Omental fat pad (tissue), 4 donors: ENCODE results near the gene PNPLA3. TPM values are rescaled to one million over a fixed set of nuclear protein-coding genes. Genes with fewer than 3 reads are reported as not detected.

Experiments
- ATAC-seq: fragments of 150-250 bp; one replicate; pipeline ENCODE4 v1.9.1; 2016; ENCODE audit warnings: mild to moderate bottlenecking, moderate library complexity; ENCODE audit not compliant: low FRiP score
- DNase-seq: peaks from one replicate; pipeline ENCODE4 v3.0.0-alpha.2; 2019; ENCODE audit warnings: low spot score
- total RNA-seq, 4 donors: library from RNA; depleted of rRNA; stranded (reverse); fragments of >200 nt; gene quantifications; one replicate each; pipeline ENCODE4 v1.1.0, GENCODE V29; 2016
- TF ChIP-seq, protein P1 (sequence below), 3 donors: fragments of 450-650 bp; IDR thresholded peaks; one replicate each; pipeline ENCODE4 v1.5.1; 2016 to 2017; ENCODE audit warnings: antibody characterized with exemption in 3 of 3, mild to moderate bottlenecking in 3 of 3, moderate library complexity in 2 of 3

PNPLA3 gene
- total RNA-seq, 4 donors from 2014 or later = 1.0 to 4.3 (median 1.3) TPM

DNA sequence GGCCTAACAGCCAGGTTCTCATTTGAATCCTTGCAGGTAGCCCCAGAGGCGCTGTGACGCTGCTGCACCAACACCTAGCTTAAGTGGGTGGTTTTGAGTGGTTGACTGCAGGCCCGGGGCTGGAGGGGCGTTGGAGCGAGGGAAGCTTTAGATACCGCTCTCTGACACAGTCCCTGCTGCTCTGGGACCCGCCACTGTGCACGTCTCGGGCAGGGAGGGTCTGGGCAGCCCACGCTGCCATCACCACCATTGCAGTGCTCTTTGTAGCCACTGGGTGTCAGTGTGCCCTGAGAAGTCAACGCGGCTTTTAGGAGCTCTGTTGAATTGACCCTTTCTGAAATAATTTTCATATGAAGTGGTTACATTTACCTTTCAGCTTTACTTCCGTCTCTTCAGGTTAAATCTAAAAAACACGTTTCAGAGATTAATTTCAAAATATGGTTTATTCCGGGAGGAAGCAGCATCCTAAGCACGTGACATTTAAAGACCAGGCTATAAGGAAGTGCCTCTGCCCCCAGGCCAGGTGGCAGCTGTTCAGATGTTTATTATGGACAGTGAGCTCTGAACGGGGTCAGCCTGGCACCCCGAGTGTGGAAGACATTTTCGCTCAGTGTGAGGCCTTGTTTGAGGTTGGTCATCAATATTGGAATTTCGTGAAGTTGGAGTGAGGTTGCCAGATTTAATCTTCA, 69.6 kb downstream of the PNPLA3 start:
- DNase-seq = peak; percentile 48
- peak; percentile 57 for ATAC-seq
- TF ChIP-seq, protein P1, sequence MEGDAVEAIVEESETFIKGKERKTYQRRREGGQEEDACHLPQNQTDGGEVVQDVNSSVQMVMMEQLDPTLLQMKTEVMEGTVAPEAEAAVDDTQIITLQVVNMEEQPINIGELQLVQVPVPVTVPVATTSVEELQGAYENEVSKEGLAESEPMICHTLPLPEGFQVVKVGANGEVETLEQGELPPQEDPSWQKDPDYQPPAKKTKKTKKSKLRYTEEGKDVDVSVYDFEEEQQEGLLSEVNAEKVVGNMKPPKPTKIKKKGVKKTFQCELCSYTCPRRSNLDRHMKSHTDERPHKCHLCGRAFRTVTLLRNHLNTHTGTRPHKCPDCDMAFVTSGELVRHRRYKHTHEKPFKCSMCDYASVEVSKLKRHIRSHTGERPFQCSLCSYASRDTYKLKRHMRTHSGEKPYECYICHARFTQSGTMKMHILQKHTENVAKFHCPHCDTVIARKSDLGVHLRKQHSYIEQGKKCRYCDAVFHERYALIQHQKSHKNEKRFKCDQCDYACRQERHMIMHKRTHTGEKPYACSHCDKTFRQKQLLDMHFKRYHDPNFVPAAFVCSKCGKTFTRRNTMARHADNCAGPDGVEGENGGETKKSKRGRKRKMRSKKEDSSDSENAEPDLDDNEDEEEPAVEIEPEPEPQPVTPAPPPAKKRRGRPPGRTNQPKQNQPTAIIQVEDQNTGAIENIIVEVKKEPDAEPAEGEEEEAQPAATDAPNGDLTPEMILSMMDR (IDR thresholded peaks at IDR 0.05) = peak in 2 of 3 donors; percentile 23 to 92

- TF ChIP-seq, protein P1 (IDR thresholded peaks at IDR 0.05) = no peak
- DNase-seq (no peak), ATAC-seq (no peak)
These were observed 70.4 kb downstream of the PNPLA3 start for GRCh38 chr22:43994006-43994405.

DNA sequence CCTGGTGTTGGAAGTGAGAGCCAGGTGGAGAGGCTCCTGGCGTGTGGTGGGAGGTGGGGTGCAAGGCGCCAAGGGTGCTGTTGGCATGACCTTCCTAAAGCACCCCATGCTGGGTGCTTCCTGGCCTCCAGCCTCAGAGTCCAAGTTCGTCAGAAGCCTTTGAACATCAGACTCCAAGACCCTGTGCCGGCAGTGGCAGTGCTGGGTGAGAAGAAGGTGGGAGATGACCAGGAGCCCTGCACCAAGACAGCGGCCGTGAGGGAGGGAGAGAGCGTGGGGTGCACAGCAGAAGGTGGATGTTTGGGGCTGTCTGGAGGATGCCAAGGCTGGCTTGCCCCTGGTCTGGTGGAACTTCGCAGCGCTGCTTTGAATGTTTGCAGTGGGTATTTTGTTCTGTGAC, 70.8 kb downstream of the PNPLA3 start:
- TF ChIP-seq, protein P1 (IDR thresholded peaks at IDR 0.05) = no peak
- ATAC-seq (no peak), DNase-seq (no peak)

GRCh38 chr22:43995057-43995685, 71.6 kb downstream of the PNPLA3 start:
- TF ChIP-seq, protein P1 (IDR thresholded peaks at IDR 0.05) = no peak
- DNase-seq (no peak), ATAC-seq (no peak)

GRCh38 chr22:43995798-43996169, 72.2 kb downstream of the PNPLA3 start:
- TF ChIP-seq, protein P1 (IDR thresholded peaks at IDR 0.05) = no peak
- DNase-seq = no peak
- no peak for ATAC-seq

DNA sequence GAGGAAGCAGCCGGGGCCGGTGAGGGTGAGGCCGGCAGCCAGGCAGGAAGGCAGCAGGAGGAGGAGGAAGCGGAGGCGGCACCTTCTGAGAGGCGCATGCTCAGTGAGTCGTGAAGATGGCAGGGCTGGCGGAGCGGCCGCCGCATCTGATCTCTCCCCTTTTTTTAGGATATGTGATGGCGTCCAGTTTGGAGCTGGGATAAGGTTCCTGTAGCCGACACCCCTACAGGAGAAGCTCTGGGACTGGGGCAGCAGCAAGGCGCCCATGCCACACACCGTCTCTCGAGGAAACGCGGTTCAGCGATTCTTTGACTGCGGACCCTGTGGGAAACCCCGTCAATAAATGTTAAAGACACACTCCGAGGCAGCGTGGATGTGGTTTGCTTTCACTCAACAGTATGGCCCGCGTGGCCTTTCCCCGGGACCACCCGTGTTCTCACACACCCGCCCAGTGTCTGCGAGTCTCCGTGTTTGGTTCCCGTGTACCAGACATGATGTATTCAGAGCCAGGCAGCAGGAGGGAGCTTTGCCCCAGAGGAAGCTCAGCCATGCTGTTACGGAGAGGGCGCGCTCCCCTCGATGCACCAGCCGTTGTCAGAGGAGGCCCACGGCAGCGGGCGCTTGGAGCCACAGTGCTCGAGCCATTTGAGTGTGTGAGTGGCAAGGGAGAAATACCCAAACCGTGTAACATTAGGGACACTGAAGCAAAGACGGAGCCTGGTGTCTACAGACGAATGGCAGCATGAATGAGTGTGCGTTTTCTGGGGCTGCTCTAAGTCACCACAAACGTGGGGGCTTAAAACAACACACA, 72.8 kb downstream of the PNPLA3 start:
- no peak for ATAC-seq
- no peak for DNase-seq
- TF ChIP-seq, protein P1 (IDR thresholded peaks at IDR 0.05) = no peak
